ENCODE results near the gene PRKN.

PRKN gene

GRCh38 chr6:161984713-161985112, 742.9 kb downstream of the PRKN start:
- no peak overlapping the region for H3K4me2 ChIP-seq
- no peaks in the 10 kb centered on the region for H4K20me1 ChIP-seq
- no peaks in the 10 kb centered on the region for H3K4me1 ChIP-seq
- no peak overlapping the region for H3K9ac ChIP-seq
- H3K9me3 ChIP-seq (replicated peaks in 1 of 11) = peaks cover 7 to 10% (median 8%) of the 10 kb centered on the region in 11 experiments
- H3K36me3 ChIP-seq = peaks cover 0 to under 1% (median 0%) of the 10 kb centered on the region in 11 experiments; a peak in 1 of 22 replicates
- TF ChIP-seq Cebpa-rat (IDR thresholded peaks at IDR 0.05) = no peak
- H3K4me3 ChIP-seq = no peak overlapping the region
- H3K27ac ChIP-seq = no peak overlapping the region
- no peaks in the 10 kb centered on the region for H3K27me3 ChIP-seq

- H3K4me2 ChIP-seq = no peak overlapping the region
- no peak overlapping the region for H3K27ac ChIP-seq
- no peak overlapping the region for H3K9ac ChIP-seq
- no peak for TF ChIP-seq Cebpa-rat (IDR thresholded peaks at IDR 0.05)
- H3K36me3 ChIP-seq = no peaks in the 10 kb centered on the region
- H3K27me3 ChIP-seq = no peaks in the 10 kb centered on the region
- H4K20me1 ChIP-seq = no peaks in the 10 kb centered on the region
- H3K9me3 ChIP-seq (replicated peaks in 1 of 11) = peaks cover 0 to 22% (median 9%) of the 10 kb centered on the region in 11 experiments; a peak in 6 of 22 replicates
- no peak overlapping the region for H3K4me3 ChIP-seq
- no peaks in the 10 kb centered on the region for H3K4me1 ChIP-seq
These were observed 751.0 kb downstream of the PRKN start for GRCh38 chr6:161976553-161976952.

GRCh38 chr6:161973064-161973463, 754.5 kb downstream of the PRKN start:
- TF ChIP-seq Cebpa-rat (IDR thresholded peaks at IDR 0.05) = no peak
- Histone ChIP-seq H3K36me3 (no peaks in the 10 kb centered on the region), H3K9ac (no peak overlapping the region), H3K27me3 (no peaks in the 10 kb centered on the region), H3K4me2 (no peak overlapping the region), H3K4me3 (no peak overlapping the region), H4K20me1 (no peaks in the 10 kb centered on the region), H3K27ac (no peak overlapping the region), H3K4me1 (no peaks in the 10 kb centered on the region), H3K9me3 (replicated peaks in 1 of 11) (peaks cover 0 to 17% (median 9%) of the 10 kb centered on the region in 11 experiments; a peak in 5 of 22 replicates)

GRCh38 chr6:161971043-161971442, 756.5 kb downstream of the PRKN start:
- H3K4me3 ChIP-seq = no peak overlapping the region
- H3K4me1 ChIP-seq = no peaks in the 10 kb centered on the region
- no peak overlapping the region for H3K9ac ChIP-seq
- H3K27me3 ChIP-seq = no peaks in the 10 kb centered on the region
- peaks cover 0 to 9% (median 6%) of the 10 kb centered on the region in 11 experiments; a peak in 3 of 22 replicates for H3K9me3 ChIP-seq (replicated peaks in 1 of 11)
- H3K36me3 ChIP-seq = no peaks in the 10 kb centered on the region
- TF ChIP-seq Cebpa-rat (IDR thresholded peaks at IDR 0.05) = no peak
- no peaks in the 10 kb centered on the region for H4K20me1 ChIP-seq
- no peak overlapping the region for H3K4me2 ChIP-seq
- no peak overlapping the region for H3K27ac ChIP-seq

- Histone ChIP-seq H3K27ac (no peak overlapping the region), H4K20me1 (no peaks in the 10 kb centered on the region), H3K4me3 (no peak overlapping the region), H3K4me2 (no peak overlapping the region), H3K36me3 (no peaks in the 10 kb centered on the region), H3K4me1 (no peaks in the 10 kb centered on the region), H3K27me3 (no peaks in the 10 kb centered on the region), H3K9me3 (replicated peaks in 1 of 11) (no peaks in the 10 kb centered on the region), H3K9ac (no peak overlapping the region)
- no peak for TF ChIP-seq Cebpa-rat (IDR thresholded peaks at IDR 0.05)
These were observed 763.8 kb downstream of the PRKN start for GRCh38 chr6:161963634-161964234.

GRCh38 chr6:161963181-161963580, 764.4 kb downstream of the PRKN start:
- no peaks in the 10 kb centered on the region for H4K20me1 ChIP-seq
- H3K4me2 ChIP-seq = no peak overlapping the region
- H3K9ac ChIP-seq = no peak overlapping the region
- H3K9me3 ChIP-seq (replicated peaks in 1 of 11) = no peaks in the 10 kb centered on the region
- H3K4me1 ChIP-seq = no peaks in the 10 kb centered on the region
- no peak for TF ChIP-seq Cebpa-rat (IDR thresholded peaks at IDR 0.05)
- no peak overlapping the region for H3K4me3 ChIP-seq
- no peaks in the 10 kb centered on the region for H3K27me3 ChIP-seq
- no peaks in the 10 kb centered on the region for H3K36me3 ChIP-seq
- no peak overlapping the region for H3K27ac ChIP-seq

GRCh38 chr6:161961796-161962195, 765.8 kb downstream of the PRKN start:
- Histone ChIP-seq H3K36me3 (no peaks in the 10 kb centered on the region), H4K20me1 (no peaks in the 10 kb centered on the region), H3K4me3 (no peak overlapping the region), H3K4me1 (no peaks in the 10 kb centered on the region), H3K27ac (no peak overlapping the region), H3K9me3 (replicated peaks in 1 of 11) (no peaks in the 10 kb centered on the region), H3K27me3 (no peaks in the 10 kb centered on the region), H3K4me2 (no peak overlapping the region), H3K9ac (no peak overlapping the region)
- TF ChIP-seq Cebpa-rat (IDR thresholded peaks at IDR 0.05) = no peak

GRCh38 chr6:161961046-161961445, 766.5 kb downstream of the PRKN start:
- no peak overlapping the region for H3K4me2 ChIP-seq

GRCh38 chr6:161959072-161959471, 768.5 kb downstream of the PRKN start:
- H3K4me2 ChIP-seq = no peak overlapping the region
- H3K27ac ChIP-seq = no peak overlapping the region
- H3K4me1 ChIP-seq = no peaks in the 10 kb centered on the region
- no peaks in the 10 kb centered on the region for H3K27me3 ChIP-seq
- H3K4me3 ChIP-seq = no peak overlapping the region
- TF ChIP-seq Cebpa-rat (IDR thresholded peaks at IDR 0.05) = no peak
- no peak overlapping the region for H3K9ac ChIP-seq
- no peaks in the 10 kb centered on the region for H3K36me3 ChIP-seq
- no peaks in the 10 kb centered on the region for H3K9me3 ChIP-seq (replicated peaks in 1 of 11)
- H4K20me1 ChIP-seq = no peaks in the 10 kb centered on the region

More at GRCh38 chr6:161961046-161961445, 766.5 kb downstream of the PRKN start:
- H3K27ac ChIP-seq = no peak overlapping the region
- no peak for TF ChIP-seq Cebpa-rat (IDR thresholded peaks at IDR 0.05)
- H3K9me3 ChIP-seq (replicated peaks in 1 of 11) = no peaks in the 10 kb centered on the region
- H3K27me3 ChIP-seq = no peaks in the 10 kb centered on the region
- no peaks in the 10 kb centered on the region for H3K4me1 ChIP-seq
- H3K4me3 ChIP-seq = no peak overlapping the region
- no peaks in the 10 kb centered on the region for H4K20me1 ChIP-seq
- H3K36me3 ChIP-seq = no peaks in the 10 kb centered on the region
- H3K9ac ChIP-seq = no peak overlapping the region

- no peak overlapping the region for H3K9ac ChIP-seq
These were observed 771.5 kb downstream of the PRKN start for GRCh38 chr6:161956082-161956481.

More at GRCh38 chr6:161956082-161956481, 771.5 kb downstream of the PRKN start:
- Histone ChIP-seq H3K4me3 (no peak overlapping the region), H3K27me3 (no peaks in the 10 kb centered on the region), H3K36me3 (no peaks in the 10 kb centered on the region), H4K20me1 (no peaks in the 10 kb centered on the region), H3K4me1 (no peaks in the 10 kb centered on the region), H3K27ac (no peak overlapping the region), H3K9me3 (replicated peaks in 1 of 11) (no peaks in the 10 kb centered on the region), H3K4me2 (no peak overlapping the region)
- no peak for TF ChIP-seq Cebpa-rat (IDR thresholded peaks at IDR 0.05)
